Neural cell (in vitro differentiated cells): ENCODE measurements around the gene ABO. TPM values are rescaled to one million over a fixed set of nuclear protein-coding genes. Genes with fewer than 3 reads are reported as not detected.
"Not testable (repeated sequence)": the region's sequence is repeated elsewhere in the genome, so short reads cannot be mapped to it uniquely, and the experiment has no call there.

ENCODE experiments used
- H2AFZ ChIP-seq: fragments of 200-600, 300-800 bp; sonication (generic), shearing (Covaris generic); 2 replicates; pipeline ENCODE4 v1.6.0; 2014; ENCODE audit warnings: low read depth, mild to moderate bottlenecking, antibody characterized with exemption, low read length, moderate library complexity
- H3F3A ChIP-seq: fragments of 200-600 bp; shearing (Covaris generic); 2 replicates; pipeline ENCODE4 v1.6.1; 2016; ENCODE audit warnings: mild to moderate bottlenecking, moderate library complexity, mixed read lengths, antibody characterized with exemption, low read length; ENCODE audit not compliant: insufficient read depth, poor library complexity, severe bottlenecking
- H3K27ac ChIP-seq: fragments of 200-600, 300-800 bp; sonication (generic), shearing (Covaris generic); 2 replicates; pipeline ENCODE4 v1.5.1; 2014; ENCODE audit warnings: mild to moderate bottlenecking, low read length, moderate library complexity
- H3K27me3 ChIP-seq: fragments of 300-800, 200-600 bp; sonication (generic), shearing (Covaris generic); 2 replicates; pipeline ENCODE4 v1.6.0; 2014; ENCODE audit warnings: mild to moderate bottlenecking, low read depth, low read length, moderate library complexity; ENCODE audit not compliant: insufficient read depth
- H3K36me3 ChIP-seq: fragments of 300-800, 200-600 bp; sonication (generic), shearing (Covaris generic); 2 replicates; pipeline ENCODE4 v1.5.1; 2014; ENCODE audit warnings: mild to moderate bottlenecking, antibody characterized with exemption, low read length, moderate library complexity; ENCODE audit not compliant: insufficient read depth
- H3K4me2 ChIP-seq: fragments of 300-800, 200-600 bp; sonication (generic), shearing (Covaris generic); 2 replicates; pipeline ENCODE4 v1.6.0; 2014; ENCODE audit warnings: mild to moderate bottlenecking, low read length
- H3K4me3 ChIP-seq: fragments of 300-800, 200-600 bp; sonication (generic), shearing (Covaris generic); 2 replicates; pipeline ENCODE4 v1.5.1; 2014; ENCODE audit warnings: mild to moderate bottlenecking, low read length, moderate library complexity
- H3K79me2 ChIP-seq: fragments of 200-600 bp; shearing (Covaris generic); replicated peaks from 2 replicates; pipeline ENCODE4 v1.6.0; 2014; ENCODE audit warnings: mild to moderate bottlenecking, low read length, moderate library complexity; ENCODE audit not compliant: insufficient read depth
- H3K9ac ChIP-seq: fragments of 300-800, 200-600 bp; sonication (generic), shearing (Covaris generic); 2 replicates; pipeline ENCODE4 v1.6.1; 2016; ENCODE audit warnings: mild to moderate bottlenecking, low read length, mixed read lengths
- H3K9me2 ChIP-seq: fragments of 200-600 bp; shearing (Covaris generic); 2 replicates; pipeline ENCODE4 v1.6.1; 2016; ENCODE audit warnings: mild to moderate bottlenecking, low read length, mixed read lengths; ENCODE audit not compliant: insufficient read depth
- H3K9me3 ChIP-seq: fragments of 200-600, 300-800 bp; sonication (generic), shearing (Covaris generic); 2 replicates; pipeline ENCODE4 v1.6.1; 2016; ENCODE audit warnings: mild to moderate bottlenecking, mixed run types, low read length, moderate library complexity, mixed read lengths
- H4K20me1 ChIP-seq: fragments of 200-600 bp; shearing (Covaris generic); 2 replicates; pipeline ENCODE4 v1.6.1; 2016; ENCODE audit warnings: mild to moderate bottlenecking, mixed run types; ENCODE audit not compliant: insufficient read depth
- EP300 ChIP-seq: fragments of 450-650 bp; conservative IDR thresholded peaks from 2 replicates; pipeline ENCODE4 v1.6.1; 2014; ENCODE audit warnings: antibody characterized with exemption, mild to moderate bottlenecking, moderate library complexity; ENCODE audit not compliant: poor library complexity, severe bottlenecking
- EZH2 ChIP-seq: fragments of 200-600, 300-800 bp; shearing (Covaris generic), sonication (generic); IDR thresholded peaks from 2 replicates; pipeline ENCODE4 v1.6.1; 2014; ENCODE audit warnings: antibody characterized with exemption, low read length, borderline replicate concordance, mild to moderate bottlenecking; ENCODE audit not compliant: insufficient read depth, poor library complexity, severe bottlenecking
- MXI1 ChIP-seq: fragments of 450-650 bp; conservative IDR thresholded peaks from 2 replicates; pipeline ENCODE4 v1.6.1; 2014; ENCODE audit warnings: antibody characterized with exemption, mild to moderate bottlenecking; ENCODE audit not compliant: poor library complexity, severe bottlenecking
- POLR2AphosphoS5 ChIP-seq: IDR thresholded peaks from 2 replicates; pipeline ENCODE4 v1.6.1; 2012
- RAD21 ChIP-seq: fragments of 450-650 bp; conservative IDR thresholded peaks from 2 replicates; pipeline ENCODE4 v1.6.1; 2014; ENCODE audit warnings: antibody characterized with exemption, mild to moderate bottlenecking, moderate library complexity
- SMC3 ChIP-seq: fragments of 450-650 bp; conservative IDR thresholded peaks from 2 replicates; pipeline ENCODE4 v1.6.1; 2014; ENCODE audit warnings: antibody characterized with exemption, mild to moderate bottlenecking, moderate library complexity; ENCODE audit not compliant: poor library complexity
- TAF1 ChIP-seq: IDR thresholded peaks from 2 replicates; pipeline ENCODE4 v1.6.1; 2012; ENCODE audit warnings: low read depth
- polyA plus RNA-seq: library from polyadenylated mRNA; depleted of rRNA; stranded (reverse); fragments of >200 nt; gene quantifications from 2 replicates; pipeline ENCODE4 v1.2.3, GENCODE V29; 2014
- TF ChIP-seq, protein P1 (sequence below): IDR thresholded peaks from 2 replicates; pipeline ENCODE4 v1.6.1; 2012; ENCODE audit warnings: borderline replicate concordance
- TF ChIP-seq, protein P2 (sequence below): fragments of 450-650 bp; IDR thresholded peaks from 2 replicates; pipeline ENCODE4 v1.5.1; 2014; ENCODE audit warnings: antibody characterized with exemption, mild to moderate bottlenecking, moderate library complexity; ENCODE audit not compliant: poor library complexity, severe bottlenecking

ABO gene
- polyA plus RNA-seq, 1 donor from 2014 or later: not detected

GRCh38 chr9:133224762-133225161 is 50.2 kb downstream of the ABO start:
- Histone ChIP-seq H3K9ac (no peak overlapping the region), H3K4me2 (no peak overlapping the region), H3K9me2 (no peaks in the 10 kb centered on the region), H4K20me1 (no peaks in the 10 kb centered on the region), H3K4me3 (no peak overlapping the region), H3K9me3 (no peaks in the 10 kb centered on the region), H3F3A (no peaks in the 10 kb centered on the region), H3K36me3 (no peaks in the 10 kb centered on the region), H2AFZ (no peak overlapping the region), H3K27ac (no peak overlapping the region), H3K27me3 (no peaks in the 10 kb centered on the region), H3K79me2 (no peaks in the 10 kb centered on the region)
- TF ChIP-seq SMC3: no peak
- TF ChIP-seq EZH2: no peak
- TF ChIP-seq RAD21: no peak
- no peak for TF ChIP-seq POLR2AphosphoS5
- no peak for TF ChIP-seq TAF1
- no peak for TF ChIP-seq EP300
- TF ChIP-seq MXI1: no peak
- TF ChIP-seq, protein P1, sequence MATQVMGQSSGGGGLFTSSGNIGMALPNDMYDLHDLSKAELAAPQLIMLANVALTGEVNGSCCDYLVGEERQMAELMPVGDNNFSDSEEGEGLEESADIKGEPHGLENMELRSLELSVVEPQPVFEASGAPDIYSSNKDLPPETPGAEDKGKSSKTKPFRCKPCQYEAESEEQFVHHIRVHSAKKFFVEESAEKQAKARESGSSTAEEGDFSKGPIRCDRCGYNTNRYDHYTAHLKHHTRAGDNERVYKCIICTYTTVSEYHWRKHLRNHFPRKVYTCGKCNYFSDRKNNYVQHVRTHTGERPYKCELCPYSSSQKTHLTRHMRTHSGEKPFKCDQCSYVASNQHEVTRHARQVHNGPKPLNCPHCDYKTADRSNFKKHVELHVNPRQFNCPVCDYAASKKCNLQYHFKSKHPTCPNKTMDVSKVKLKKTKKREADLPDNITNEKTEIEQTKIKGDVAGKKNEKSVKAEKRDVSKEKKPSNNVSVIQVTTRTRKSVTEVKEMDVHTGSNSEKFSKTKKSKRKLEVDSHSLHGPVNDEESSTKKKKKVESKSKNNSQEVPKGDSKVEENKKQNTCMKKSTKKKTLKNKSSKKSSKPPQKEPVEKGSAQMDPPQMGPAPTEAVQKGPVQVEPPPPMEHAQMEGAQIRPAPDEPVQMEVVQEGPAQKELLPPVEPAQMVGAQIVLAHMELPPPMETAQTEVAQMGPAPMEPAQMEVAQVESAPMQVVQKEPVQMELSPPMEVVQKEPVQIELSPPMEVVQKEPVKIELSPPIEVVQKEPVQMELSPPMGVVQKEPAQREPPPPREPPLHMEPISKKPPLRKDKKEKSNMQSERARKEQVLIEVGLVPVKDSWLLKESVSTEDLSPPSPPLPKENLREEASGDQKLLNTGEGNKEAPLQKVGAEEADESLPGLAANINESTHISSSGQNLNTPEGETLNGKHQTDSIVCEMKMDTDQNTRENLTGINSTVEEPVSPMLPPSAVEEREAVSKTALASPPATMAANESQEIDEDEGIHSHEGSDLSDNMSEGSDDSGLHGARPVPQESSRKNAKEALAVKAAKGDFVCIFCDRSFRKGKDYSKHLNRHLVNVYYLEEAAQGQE: no peak
- TF ChIP-seq, protein P2, sequence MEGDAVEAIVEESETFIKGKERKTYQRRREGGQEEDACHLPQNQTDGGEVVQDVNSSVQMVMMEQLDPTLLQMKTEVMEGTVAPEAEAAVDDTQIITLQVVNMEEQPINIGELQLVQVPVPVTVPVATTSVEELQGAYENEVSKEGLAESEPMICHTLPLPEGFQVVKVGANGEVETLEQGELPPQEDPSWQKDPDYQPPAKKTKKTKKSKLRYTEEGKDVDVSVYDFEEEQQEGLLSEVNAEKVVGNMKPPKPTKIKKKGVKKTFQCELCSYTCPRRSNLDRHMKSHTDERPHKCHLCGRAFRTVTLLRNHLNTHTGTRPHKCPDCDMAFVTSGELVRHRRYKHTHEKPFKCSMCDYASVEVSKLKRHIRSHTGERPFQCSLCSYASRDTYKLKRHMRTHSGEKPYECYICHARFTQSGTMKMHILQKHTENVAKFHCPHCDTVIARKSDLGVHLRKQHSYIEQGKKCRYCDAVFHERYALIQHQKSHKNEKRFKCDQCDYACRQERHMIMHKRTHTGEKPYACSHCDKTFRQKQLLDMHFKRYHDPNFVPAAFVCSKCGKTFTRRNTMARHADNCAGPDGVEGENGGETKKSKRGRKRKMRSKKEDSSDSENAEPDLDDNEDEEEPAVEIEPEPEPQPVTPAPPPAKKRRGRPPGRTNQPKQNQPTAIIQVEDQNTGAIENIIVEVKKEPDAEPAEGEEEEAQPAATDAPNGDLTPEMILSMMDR: no peak

- H3K27ac ChIP-seq, H3K4me2 ChIP-seq, H3K27me3 ChIP-seq, H2AFZ ChIP-seq, H3K9me2 ChIP-seq, H3K9me3 ChIP-seq, H3K79me2 ChIP-seq, H3K36me3 ChIP-seq, H4K20me1 ChIP-seq, H3K9ac ChIP-seq, H3K4me3 ChIP-seq, H3F3A ChIP-seq: not testable (repeated sequence)
These were observed 51.7 kb downstream of the ABO start for GRCh38 chr9:133223159-133223756.

DNA sequence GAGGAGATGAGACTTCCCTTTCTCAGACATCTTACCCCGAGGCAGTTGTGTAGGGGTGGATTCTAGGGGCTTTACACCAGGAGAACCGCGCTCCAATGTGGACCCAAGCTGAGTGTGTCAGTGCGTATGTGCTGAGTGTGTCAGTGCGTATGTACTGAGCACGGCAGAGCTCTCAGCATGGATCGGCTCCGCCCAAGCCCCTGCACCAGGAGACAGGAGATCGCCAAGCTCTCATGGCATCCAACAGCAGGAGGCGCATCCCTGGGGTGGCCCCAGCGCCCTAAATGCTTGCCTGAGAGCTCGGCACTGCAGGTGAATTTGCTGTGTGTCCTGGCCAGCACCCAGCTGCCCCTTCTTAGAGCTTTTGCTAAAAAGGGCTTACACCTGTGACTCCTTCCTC is 53.0 kb downstream of the ABO start:
- H3K9me2 ChIP-seq, H2AFZ ChIP-seq, H3K27ac ChIP-seq, H4K20me1 ChIP-seq, H3K36me3 ChIP-seq, H3K27me3 ChIP-seq, H3K4me3 ChIP-seq, H3K9ac ChIP-seq, H3F3A ChIP-seq, H3K4me2 ChIP-seq, H3K9me3 ChIP-seq, H3K79me2 ChIP-seq: not testable (repeated sequence)
